Stimulated activated CD8-positive, alpha-beta memory T cell treated with anti-CD3 and anti-CD28 coated beads, Interleukin-4, amount 100 ng/mL, for 48 hours (primary cell): Measurements from ENCODE around the gene RAB7B.
"Not testable (repeated sequence)": the region's sequence is repeated elsewhere in the genome, so short reads cannot be mapped to it uniquely, and the experiment has no call there.

Source experiments
- DNase-seq: peaks from one replicate; pipeline ENCODE4 v3.0.0-alpha.2; 2020

The RAB7B gene

GRCh38 chr1:206002871-206003801 lies at the start of gene RAB7B:
Gene RAB7B, minus strand, starts transcription at chr1:206003395. Its CDS starts 9,260 bp downstream, at chr1:205994135.
- DNase-seq = peak; percentile 25

- not testable (repeated sequence) for DNase-seq
These were observed 49.2 kb upstream of the RAB7B start for GRCh38 chr1:206052231-206052865.

- peak; percentile 45 for DNase-seq
These were observed 47.5 kb upstream of the RAB7B start for GRCh38 chr1:206050655-206051235.

- no peak for DNase-seq
These were observed 46.9 kb upstream of the RAB7B start for GRCh38 chr1:206049919-206050600.

- no peak for DNase-seq
These were observed 46.1 kb upstream of the RAB7B start for GRCh38 chr1:206049293-206049692.

DNA sequence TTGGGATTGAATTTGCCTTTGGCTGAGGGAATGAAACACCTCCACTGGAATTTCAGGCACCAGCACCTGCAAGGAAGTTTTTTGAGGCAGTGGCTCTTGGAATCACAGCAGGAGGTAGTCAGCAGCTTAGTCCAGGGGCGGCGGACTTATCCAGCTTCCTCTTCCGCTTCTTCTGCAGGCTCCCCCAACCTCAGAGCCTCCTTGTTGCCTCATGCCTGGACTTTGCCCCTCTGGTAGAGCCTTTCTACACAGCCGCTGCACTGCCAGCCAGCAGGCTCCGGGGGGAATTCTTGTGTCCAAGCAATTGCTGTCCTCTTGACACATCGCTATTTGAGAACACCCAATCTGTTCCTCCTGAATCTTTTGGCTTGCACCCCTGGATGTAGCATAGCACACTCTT lies 45.4 kb upstream of the RAB7B start:
- DNase-seq = no peak

DNA sequence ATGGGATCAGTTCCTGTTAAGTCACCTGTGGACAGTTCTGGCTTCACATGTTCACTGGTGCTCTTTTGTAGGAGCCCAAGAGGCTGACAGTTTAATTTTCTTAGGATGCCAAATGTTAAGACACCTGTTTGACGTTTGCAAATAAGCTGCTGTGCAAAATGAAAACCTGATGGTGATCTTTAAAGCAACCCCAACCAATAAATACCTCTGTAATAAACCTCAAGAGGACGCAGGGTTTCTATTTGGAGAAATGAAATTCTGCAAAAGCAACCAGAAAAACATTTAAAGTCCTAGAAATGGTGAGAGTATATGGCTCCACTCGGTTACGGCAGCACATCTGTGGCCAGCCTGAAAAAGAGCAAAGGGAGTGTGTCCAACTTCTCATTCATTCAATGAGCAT lies 44.1 kb upstream of the RAB7B start:
- no peak for DNase-seq

- DNase-seq = no peak
These were observed 38.4 kb upstream of the RAB7B start for GRCh38 chr1:206041640-206042039.

- no peak for DNase-seq
These were observed 37.1 kb upstream of the RAB7B start for GRCh38 chr1:206040328-206040727.

DNA sequence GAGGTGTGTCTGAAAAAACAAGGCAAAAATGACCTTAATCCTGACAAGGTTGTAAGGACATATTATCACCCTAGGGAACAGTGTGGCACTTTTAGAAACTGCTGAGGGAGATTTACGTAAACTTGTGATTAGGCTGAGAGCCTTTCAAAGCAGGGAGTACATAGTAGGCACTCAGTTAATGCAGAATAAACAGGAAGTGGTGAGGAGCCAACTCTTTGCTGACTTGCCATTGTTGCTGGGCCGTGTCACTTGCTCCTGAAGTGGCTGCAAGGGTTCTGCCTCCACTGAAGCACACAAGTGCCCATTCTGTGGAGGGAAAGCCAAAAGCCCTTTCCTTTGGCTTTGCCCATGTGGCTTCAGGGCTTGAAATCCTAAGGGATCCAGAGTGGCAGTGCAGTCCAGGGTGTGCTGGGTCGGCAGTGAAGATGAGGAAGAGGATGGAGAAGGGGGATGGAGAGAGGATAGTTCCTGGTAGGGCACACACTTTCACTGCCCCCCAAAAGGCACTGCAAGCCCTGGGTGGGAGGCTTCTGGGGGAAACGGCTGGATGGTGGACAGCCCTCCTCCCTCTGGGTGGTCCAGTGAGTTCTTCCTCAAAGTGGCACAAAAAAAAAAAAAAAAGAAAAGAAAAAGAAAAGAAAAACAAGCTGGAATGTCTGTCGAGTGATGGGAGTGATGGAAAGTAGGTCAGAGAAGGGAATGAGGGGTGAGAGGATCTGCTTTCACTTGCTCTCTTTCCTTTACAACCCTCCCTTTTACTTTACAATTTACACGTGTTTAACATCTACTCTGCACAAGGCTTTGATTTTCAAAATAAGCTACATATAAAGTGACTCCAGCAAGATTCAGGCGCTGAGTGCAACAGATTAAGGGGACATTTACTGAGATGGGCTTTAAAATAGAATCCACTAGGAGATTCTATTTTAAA lies 36.1 kb upstream of the RAB7B start:
- DNase-seq = no peak

GRCh38 chr1:206037581-206037980 lies 34.4 kb upstream of the RAB7B start:
- no peak for DNase-seq

DNA sequence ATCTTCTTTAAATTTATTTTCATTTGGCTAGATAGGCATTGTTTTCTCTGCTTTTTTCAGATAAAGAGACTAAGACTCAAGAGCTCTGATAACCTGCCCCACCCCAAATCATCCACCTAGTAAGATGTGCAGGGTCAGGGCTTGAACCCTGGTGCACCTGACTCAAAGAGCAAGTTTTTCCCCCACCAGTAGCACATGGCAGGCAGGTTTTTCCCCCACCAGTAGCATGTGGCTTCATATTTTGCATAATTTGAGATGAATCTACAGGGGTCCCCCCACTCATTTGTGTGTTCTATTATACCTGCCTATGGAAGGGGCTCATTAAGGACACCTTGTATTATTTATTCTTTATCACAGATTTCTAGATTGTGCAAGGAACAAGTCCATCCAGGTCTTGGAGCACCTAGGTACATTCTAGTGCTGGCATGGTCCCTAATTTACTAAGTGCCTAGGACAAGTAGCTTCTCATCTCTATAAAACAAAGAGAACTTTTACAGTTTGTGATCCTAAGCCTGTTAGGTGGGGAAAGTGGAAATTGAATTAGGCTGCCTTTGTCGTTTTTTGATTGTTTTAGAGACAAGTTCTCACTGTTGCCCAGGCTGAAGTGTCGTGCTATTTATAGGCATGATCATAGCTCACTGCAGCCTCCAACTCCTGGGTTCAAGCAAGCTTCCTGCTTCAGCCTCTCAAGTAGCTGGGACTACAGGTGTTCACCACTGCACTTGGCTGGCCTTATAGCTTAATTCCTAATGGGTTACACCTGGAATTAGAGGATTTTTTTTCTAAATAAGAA lies 33.7 kb upstream of the RAB7B start:
- no peak for DNase-seq

DNA sequence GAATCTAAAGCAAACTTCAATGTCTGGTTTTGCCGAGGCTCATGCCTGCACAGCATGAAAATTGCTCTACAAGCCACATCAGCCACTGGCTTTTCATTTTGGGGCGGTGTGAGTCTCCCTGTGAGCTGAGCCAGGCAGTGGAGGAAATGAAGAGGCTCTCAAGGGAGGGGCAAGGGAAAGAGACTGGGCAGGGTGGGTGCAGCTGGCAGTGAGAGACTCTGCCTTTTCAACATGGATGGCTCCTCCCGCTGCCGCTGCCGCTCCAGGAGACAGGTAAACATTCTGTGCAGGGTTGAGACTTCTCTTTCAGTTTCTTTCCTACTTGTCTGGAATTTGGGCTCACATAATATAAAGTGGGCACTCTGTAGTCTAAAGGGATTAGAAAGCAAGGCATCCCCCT lies 31.8 kb upstream of the RAB7B start:
- no peak for DNase-seq

DNA sequence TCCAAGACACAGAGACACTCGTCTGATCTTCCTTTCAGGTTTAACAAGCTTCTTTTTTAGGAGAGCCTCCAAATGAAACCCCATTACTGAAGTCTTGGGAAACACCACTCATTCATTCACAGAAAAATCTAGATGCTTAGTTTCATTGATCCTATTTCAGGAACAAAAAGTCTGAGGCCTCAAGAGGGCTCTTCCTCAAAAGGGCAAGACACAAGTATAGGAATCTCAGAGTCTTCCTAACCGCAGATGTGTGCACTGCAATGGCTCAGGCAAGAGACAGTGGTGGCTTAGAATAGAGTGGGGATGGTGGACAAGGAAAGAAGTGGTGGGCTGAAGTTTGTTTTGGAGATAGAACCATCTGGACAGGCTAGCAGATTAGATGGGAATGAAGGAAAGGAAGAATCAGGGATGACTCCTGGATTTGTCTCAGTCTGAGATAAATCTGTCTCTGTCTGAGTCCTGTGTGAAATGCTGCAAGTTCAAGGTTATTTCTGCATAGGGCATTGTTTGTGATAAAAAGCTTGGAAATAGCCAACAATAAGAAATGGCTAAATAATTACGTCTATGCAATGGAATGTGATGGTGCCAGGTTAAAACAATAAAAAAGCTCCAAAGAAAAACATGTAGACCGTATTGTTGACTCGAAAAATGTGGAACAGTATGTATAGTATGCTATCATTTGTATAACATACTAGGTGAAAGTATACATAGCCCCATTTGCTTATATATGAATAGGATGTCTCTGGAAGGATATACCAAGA lies 29.4 kb upstream of the RAB7B start:
- DNase-seq = no peak

DNA sequence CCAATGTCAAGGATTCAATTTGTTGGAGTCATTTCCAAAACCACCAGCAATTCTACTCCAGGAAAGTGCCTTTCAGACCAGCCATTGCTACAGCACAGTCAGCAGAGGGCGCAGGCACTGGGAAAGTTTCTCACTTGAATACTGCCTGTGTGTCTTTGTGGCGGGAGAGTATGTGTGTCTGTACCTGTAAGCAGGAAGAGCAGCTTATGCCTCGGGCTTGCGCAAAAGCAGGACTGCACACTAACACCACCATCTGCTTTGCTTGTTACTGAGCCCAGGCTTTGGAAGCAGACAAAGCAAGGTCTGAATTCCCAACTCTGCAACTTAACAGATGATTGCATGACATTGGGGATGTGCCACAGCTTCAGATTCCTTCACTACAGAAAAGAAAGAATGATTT lies 27.5 kb upstream of the RAB7B start:
- peak; percentile 75 for DNase-seq

- no peak for DNase-seq
These were observed 27.0 kb upstream of the RAB7B start for GRCh38 chr1:206030191-206030590.

DNA sequence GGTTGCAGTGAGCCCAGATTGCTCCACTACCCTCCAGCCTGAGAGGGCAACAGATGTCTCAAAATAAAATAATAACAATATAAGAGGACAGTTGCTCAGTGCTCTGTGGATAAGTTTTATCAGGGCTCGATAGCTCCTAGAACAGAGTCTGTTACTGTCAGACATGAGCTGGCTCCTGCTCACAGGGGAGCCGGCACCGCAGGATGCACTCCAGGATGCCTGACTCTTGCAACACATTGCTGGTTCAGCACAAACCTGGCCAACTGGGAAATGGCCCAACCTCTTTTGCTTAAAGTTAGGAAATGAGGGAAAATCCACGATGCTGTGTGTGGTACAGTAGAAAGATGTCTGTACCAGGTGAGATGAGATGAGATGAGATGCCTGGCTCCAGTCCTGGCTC lies 26.3 kb upstream of the RAB7B start:
- DNase-seq = no peak

GRCh38 chr1:206025283-206025820 lies 22.2 kb upstream of the RAB7B start:
- no peak for DNase-seq

- DNase-seq = no peak
These were observed 20.5 kb upstream of the RAB7B start, which contains the start of gene CTSE for GRCh38 chr1:206023695-206024094. Gene CTSE, minus strand, starts transcription at chr1:206023895. Its CDS starts 104 bp downstream, at chr1:206023791.

GRCh38 chr1:206022766-206023165 lies 19.6 kb upstream of the RAB7B start:
- DNase-seq = no peak
